Mucosa of rectum (tissue), 2 donors: Measurements from ENCODE around the gene OR6K2.

Experiments
- H3K27ac ChIP-seq, 2 donors: one replicate each; pipeline ENCODE4 v1.7.0; 2013; ENCODE audit warnings: inconsistent platforms in 2 of 2, low read depth in 2 of 2, low read length in 2 of 2
- H3K27me3 ChIP-seq, 2 donors: one replicate each; pipeline ENCODE4 v1.7.0; 2013; ENCODE audit warnings: low read length in 2 of 2; ENCODE audit not compliant: control insufficient read depth in 2 of 2, insufficient read depth in 2 of 2
- H3K36me3 ChIP-seq, 2 donors: one replicate each; pipeline ENCODE4 v1.7.0; 2013; ENCODE audit warnings: low read length in 2 of 2; ENCODE audit not compliant: control insufficient read depth in 2 of 2, insufficient read depth in 2 of 2
- H3K4me1 ChIP-seq, 2 donors: one replicate each; pipeline ENCODE4 v1.7.0; 2013; ENCODE audit warnings: low read length in 2 of 2, mild to moderate bottlenecking in 1 of 2; ENCODE audit not compliant: control insufficient read depth in 2 of 2, insufficient read depth in 2 of 2
- H3K4me3 ChIP-seq, 2 donors: one replicate each; pipeline ENCODE4 v1.7.0; 2013; ENCODE audit warnings: low read length in 2 of 2
- H3K9ac ChIP-seq, 2 donors: one replicate each; pipeline ENCODE4 v1.7.0; 2013; ENCODE audit warnings: low read length in 2 of 2, low read depth in 1 of 2, mild to moderate bottlenecking in 1 of 2
- H3K9me3 ChIP-seq, 2 donors: one replicate each; pipeline ENCODE4 v1.7.0; 2013; ENCODE audit warnings: low read length in 2 of 2; ENCODE audit not compliant: control insufficient read depth in 2 of 2
- donor health status: healthy.
- donor health status: Normal muscosa, but diverticular disease.

OR6K2 gene, protein sequence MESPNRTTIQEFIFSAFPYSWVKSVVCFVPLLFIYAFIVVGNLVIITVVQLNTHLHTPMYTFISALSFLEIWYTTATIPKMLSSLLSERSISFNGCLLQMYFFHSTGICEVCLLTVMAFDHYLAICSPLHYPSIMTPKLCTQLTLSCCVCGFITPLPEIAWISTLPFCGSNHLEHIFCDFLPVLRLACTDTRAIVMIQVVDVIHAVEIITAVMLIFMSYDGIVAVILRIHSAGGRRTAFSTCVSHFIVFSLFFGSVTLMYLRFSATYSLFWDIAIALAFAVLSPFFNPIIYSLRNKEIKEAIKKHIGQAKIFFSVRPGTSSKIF

DNA sequence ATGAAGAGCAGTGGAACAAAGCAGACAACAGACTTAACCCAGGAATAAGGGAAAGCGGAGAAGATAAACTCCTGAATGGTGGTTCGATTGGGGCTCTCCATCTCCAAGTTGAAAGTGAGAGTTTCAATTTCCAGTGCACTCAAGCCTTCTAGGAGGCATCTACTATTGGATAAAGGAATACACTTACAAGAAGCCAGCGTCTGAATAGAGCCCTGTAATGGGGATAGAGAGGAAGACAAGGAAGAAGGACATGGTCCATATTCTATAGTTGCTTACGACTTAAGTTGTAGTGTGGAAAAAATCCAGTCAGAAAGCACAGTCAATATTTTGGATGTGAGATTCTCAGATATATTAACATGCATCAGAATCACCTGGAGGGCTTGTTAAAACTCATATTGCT is at the start of gene OR6K2:
OR6K2 (minus strand) TSS at position 101 of the 400 bp plus-strand sequence; CDS start at position 101, 0 bp downstream.
- no peak within 1 kb of the TSS for H3K9ac ChIP-seq
- no peaks in the 10 kb centered on the region for H3K9me3 ChIP-seq
- H3K27ac ChIP-seq, result no peak within 1 kb of the TSS
- H3K4me1 ChIP-seq, result no peaks in the 10 kb centered on the region
- H3K36me3 ChIP-seq, result no peaks in the 10 kb centered on the region
- no peaks in the 10 kb centered on the region for H3K27me3 ChIP-seq
- no peak within 1 kb of the TSS for H3K4me3 ChIP-seq

DNA sequence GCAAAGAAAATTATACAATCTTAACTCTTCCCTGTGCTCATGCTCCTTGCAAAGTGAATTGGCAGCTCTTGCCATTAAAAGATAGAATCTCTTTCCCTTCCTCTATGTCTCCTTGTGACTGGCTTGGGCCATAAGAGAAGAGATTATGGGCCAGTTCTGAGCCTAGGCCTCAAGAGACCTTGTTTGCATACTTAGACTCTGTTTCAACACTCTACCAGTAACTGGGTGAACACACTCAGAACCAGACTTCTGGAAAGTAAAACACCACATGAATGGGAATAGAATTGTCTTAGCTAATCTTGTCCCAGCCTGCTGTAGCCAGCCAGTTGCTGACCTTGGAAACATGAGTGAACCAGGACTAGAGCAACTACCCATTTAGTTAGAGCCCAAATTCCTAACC is 35.4 kb upstream of the OR6K2 start:
- H3K36me3 ChIP-seq, result no peaks in the 10 kb centered on the region
- no peak overlapping the region for H3K9ac ChIP-seq
- H3K27ac ChIP-seq, result no peak overlapping the region
- H3K4me1 ChIP-seq, result no peaks in the 10 kb centered on the region
- no peaks in the 10 kb centered on the region for H3K9me3 ChIP-seq
- H3K27me3 ChIP-seq, result no peaks in the 10 kb centered on the region
- H3K4me3 ChIP-seq, result no peak overlapping the region

DNA sequence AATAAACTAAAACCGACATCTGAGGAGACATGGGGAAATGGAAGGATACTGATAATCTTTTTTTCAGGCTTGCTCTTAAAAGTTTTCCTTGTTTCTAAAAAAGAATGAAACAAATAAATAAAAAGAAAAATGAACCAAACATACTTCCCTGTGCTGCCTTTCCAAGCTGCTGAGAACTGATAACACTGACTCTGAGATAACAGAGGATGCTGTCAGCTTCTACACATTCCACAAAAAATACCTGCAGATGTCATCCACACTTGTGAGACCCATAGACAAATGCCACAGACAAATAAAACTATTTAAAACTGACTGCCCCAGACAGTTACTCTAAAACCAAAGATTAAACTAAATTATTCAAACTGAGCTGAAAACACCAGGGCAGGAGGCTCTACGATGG is 32.1 kb upstream of the OR6K2 start:
- H3K36me3 ChIP-seq, result no peaks in the 10 kb centered on the region
- no peaks in the 10 kb centered on the region for H3K9me3 ChIP-seq
- H3K27me3 ChIP-seq, result no peaks in the 10 kb centered on the region

DNA sequence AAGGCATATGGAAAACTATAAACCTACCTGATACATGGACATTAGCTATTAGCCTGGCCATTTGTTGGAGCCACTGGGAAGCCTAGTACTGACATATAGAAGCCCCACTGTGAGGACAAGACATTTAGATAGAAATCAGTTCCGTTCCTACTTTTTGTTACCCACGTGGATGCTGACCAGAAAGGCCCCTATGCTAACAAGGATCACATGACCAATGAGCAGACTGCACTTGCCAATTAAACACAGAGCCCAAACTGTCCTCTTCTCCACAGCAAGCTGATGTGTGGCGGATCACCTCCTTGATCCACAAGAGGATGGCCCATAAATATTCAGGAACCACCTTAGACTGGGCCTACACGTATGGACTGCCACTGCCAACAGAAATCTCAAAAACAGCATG is 31.3 kb upstream of the OR6K2 start:
- Histone ChIP-seq H3K9ac (no peak overlapping the region), H3K4me3 (no peak overlapping the region), H3K27ac (no peak overlapping the region), H3K36me3 (no peaks in the 10 kb centered on the region), H3K9me3 (no peaks in the 10 kb centered on the region), H3K4me1 (no peaks in the 10 kb centered on the region), H3K27me3 (no peaks in the 10 kb centered on the region)

More for the DNA sequence above, 32.1 kb upstream of the OR6K2 start:
- Histone ChIP-seq H3K4me1 (no peaks in the 10 kb centered on the region), H3K27ac (no peak overlapping the region), H3K9ac (no peak overlapping the region), H3K4me3 (no peak overlapping the region)

DNA sequence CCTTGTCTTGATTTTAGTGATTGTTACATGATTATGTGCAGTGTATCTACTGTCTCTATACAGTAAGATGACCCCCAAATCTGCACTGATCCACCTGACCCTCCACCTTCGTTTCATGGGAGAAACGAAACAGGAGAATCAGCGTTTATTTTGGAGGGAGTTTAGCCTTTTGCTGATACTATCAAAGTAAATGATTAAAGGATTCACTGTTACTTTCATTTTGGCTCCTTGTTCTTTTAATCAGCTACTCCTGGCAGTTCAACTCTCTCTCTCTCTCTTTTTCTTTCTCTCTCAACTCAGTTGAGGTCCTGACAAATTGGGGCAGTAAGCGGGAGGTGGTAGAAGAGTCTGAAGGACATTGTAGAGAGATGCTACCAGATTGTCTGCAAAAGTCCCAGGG is 30.0 kb upstream of the OR6K2 start:
- H3K9me3 ChIP-seq, result no peaks in the 10 kb centered on the region
- no peak overlapping the region for H3K4me3 ChIP-seq
- no peaks in the 10 kb centered on the region for H3K4me1 ChIP-seq
- no peaks in the 10 kb centered on the region for H3K27me3 ChIP-seq
- no peak overlapping the region for H3K27ac ChIP-seq
- H3K36me3 ChIP-seq, result no peaks in the 10 kb centered on the region
- H3K9ac ChIP-seq, result no peak overlapping the region

DNA sequence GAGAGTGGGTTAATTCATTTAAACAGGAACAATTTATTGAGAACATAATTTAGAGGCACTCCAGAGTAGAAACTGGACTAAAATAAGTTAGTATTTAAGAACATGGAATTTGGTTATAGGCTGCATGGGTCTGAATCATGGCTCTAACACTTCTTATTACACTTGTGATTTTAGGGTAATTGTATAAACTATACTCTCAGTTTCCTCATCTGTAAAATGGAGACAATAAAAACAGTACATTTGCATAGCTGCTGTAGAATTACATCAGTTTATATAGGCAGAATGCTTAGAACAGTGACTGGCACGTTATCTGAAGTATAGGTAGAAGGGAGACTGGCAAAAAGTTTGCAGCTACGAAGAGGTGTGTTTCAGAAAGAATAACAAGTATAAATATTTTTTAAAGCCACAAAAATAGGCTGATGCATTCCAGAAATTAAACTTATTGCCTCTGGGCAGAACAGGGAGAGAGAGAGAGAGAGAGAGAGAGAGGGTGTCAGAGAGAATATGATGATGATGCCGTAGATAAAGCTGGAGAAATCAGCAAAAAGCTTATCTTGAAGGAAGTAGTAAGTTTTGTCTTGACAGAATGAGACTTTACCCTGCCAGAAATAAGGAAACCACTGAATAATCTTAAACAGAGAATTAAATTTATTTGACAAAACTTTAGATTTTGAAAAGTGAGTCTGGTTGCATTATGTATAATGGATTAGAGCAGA is 28.2 kb upstream of the OR6K2 start:
- Histone ChIP-seq H3K9me3 (no peaks in the 10 kb centered on the region), H3K4me3 (no peak overlapping the region), H3K36me3 (no peaks in the 10 kb centered on the region), H3K9ac (no peak overlapping the region), H3K4me1 (no peaks in the 10 kb centered on the region), H3K27me3 (no peaks in the 10 kb centered on the region), H3K27ac (no peak overlapping the region)

DNA sequence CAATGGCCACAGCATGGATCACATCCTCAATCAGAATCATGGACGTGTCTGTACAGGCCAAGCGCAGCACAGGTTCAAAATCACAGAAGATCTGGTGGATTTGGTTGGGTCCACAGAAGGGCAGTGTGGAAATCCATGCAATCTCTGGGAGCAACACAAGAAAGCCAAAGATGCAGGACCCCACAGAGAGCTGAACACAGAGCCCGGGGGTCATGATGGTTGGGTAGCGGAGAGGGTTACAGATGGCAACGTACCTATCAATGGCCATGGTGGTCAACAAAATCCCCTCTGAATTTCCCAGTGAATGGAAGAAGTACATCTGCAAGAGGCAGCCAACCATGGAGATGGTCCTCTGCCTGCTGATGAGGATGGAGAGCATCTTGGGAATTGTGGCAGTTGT is 24.0 kb upstream of the OR6K2 start:
- Histone ChIP-seq H3K9ac (no peak overlapping the region), H3K4me1 (no peaks in the 10 kb centered on the region), H3K9me3 (no peaks in the 10 kb centered on the region), H3K27ac (no peak overlapping the region), H3K36me3 (no peaks in the 10 kb centered on the region), H3K27me3 (no peaks in the 10 kb centered on the region), H3K4me3 (no peak overlapping the region)

DNA sequence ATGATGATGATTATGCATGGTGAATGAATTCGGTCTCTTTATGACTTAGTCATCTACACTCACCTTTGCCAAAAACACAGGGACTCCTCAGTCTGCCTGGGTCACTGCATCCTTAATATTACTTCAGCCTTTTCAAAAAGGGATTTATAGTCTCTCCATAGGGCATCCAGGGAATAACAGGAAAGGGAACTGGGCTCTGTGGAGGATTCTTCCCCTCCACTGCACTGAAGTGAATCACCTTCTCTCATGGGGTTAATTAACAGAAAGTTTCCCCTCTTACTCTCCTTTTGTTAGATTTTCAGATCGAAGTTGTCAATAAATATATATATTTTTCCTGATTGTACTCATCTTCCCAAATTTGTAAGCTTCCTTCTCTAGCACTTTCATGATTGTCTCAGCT is 20.2 kb upstream of the OR6K2 start, which contains the start of gene OR6K3:
OR6K3 (minus strand) TSS at position 101 of the 400 bp plus-strand sequence. CDS start 2,605 bp downstream, outside the sequence.
- Histone ChIP-seq H3K4me1 (no peaks in the 10 kb centered on the region), H3K9me3 (no peaks in the 10 kb centered on the region), H3K27me3 (no peaks in the 10 kb centered on the region), H3K36me3 (no peaks in the 10 kb centered on the region), H3K4me3 (no peak within 1 kb of the TSS), H3K27ac (no peak within 1 kb of the TSS), H3K9ac (no peak within 1 kb of the TSS)

DNA sequence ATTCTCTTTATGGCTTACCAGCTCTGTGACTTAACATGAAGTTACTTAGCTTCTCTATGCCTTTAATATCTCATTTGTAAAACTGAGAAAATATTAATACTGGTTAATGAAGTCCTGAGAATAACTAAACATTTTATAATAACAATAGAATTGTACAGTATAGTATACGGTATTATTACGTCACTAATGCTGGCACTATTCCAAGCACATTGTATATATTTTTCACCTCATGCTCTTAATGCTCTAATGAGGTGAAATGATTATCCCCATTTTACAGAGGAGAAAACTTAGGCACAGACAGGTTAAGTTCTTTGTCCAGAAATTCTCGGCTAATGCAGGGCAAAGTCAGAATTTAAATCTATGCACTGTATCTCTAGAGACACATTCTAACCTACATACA is 19.2 kb upstream of the OR6K2 start:
- Histone ChIP-seq H3K9me3 (no peaks in the 10 kb centered on the region), H3K36me3 (no peaks in the 10 kb centered on the region), H3K4me1 (no peaks in the 10 kb centered on the region), H3K4me3 (no peak overlapping the region), H3K27ac (no peak overlapping the region), H3K9ac (no peak overlapping the region), H3K27me3 (no peaks in the 10 kb centered on the region)

DNA sequence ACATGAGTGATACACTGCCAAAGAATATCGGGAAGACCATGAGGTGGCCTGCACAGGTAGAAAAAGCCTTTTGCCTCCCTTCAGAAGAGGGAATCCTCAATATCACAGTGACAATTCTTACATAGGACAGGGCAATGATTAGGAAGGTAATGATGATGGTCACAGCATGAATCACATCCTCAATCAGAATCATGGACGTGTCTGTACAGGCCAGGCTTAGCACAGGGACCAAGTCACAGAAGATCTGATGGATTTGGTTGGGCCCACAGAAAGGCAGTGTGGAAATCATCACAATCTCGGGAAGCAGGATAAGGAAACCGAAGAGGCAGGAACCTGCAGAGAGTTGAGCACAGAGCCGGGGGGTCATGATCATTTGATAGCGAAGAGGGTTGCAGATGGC is 16.9 kb upstream of the OR6K2 start:
- no peak overlapping the region for H3K4me3 ChIP-seq
- H3K36me3 ChIP-seq, result no peaks in the 10 kb centered on the region
- H3K27ac ChIP-seq, result no peak overlapping the region
- no peaks in the 10 kb centered on the region for H3K4me1 ChIP-seq
- H3K9ac ChIP-seq, result no peak overlapping the region
- peaks cover 0 to 3% of the 10 kb centered on the region in 2 donors for H3K9me3 ChIP-seq
- no peaks in the 10 kb centered on the region for H3K27me3 ChIP-seq
